Astrocyte of the spinal cord (primary cell): ENCODE results near the gene TNNI2.
A peak's percentile ranks its signal among the peaks of the same experiment; 100 is the strongest.
"Not testable (repeated sequence)": the region's sequence is repeated elsewhere in the genome, so short reads cannot be mapped to it uniquely, and the experiment has no call there.

ENCODE experiments used
- DNase-seq: peaks from one replicate; pipeline ENCODE4 v3.0.0; 2011; ENCODE audit warnings: low read depth, low spot score
- H3K4me3 ChIP-seq: 2 replicates; pipeline ENCODE4 v1.5.1; 2011; ENCODE audit warnings: low read depth, mild to moderate bottlenecking, low read length, moderate library complexity
- CTCF ChIP-seq: IDR thresholded peaks from 2 replicates; pipeline ENCODE4 v1.5.1; 2012; ENCODE audit warnings: low read depth, mild to moderate bottlenecking, low read length, inconsistent platforms
- in situ Hi-C: cut with HindIII; loops from 2 replicates; pipeline ENCODE4 v1.10.0; 2017; ENCODE audit warnings: low sequenced_read_pairs

TNNI2 gene

GRCh38 chr11:1870326-1870696 lies 31.5 kb downstream of the TNNI2 start:
- in situ Hi-C loops, result no loop called here
- DNase-seq, result no peak
- no peak for TF ChIP-seq CTCF
- H3K4me3 ChIP-seq, result no peak overlapping the region

- in situ Hi-C loops, result no loop called here
- DNase-seq, result no peak
- no peak overlapping the region for H3K4me3 ChIP-seq
- TF ChIP-seq CTCF, result no peak
These were observed 32.1 kb downstream of the TNNI2 start for GRCh38 chr11:1870721-1871466.

- H3K4me3 ChIP-seq, result no peak overlapping the region
- in situ Hi-C loops, result no loop called here
- DNase-seq, result no peak
- TF ChIP-seq CTCF, result no peak
These were observed 32.8 kb downstream of the TNNI2 start for GRCh38 chr11:1871531-1871930.

DNA sequence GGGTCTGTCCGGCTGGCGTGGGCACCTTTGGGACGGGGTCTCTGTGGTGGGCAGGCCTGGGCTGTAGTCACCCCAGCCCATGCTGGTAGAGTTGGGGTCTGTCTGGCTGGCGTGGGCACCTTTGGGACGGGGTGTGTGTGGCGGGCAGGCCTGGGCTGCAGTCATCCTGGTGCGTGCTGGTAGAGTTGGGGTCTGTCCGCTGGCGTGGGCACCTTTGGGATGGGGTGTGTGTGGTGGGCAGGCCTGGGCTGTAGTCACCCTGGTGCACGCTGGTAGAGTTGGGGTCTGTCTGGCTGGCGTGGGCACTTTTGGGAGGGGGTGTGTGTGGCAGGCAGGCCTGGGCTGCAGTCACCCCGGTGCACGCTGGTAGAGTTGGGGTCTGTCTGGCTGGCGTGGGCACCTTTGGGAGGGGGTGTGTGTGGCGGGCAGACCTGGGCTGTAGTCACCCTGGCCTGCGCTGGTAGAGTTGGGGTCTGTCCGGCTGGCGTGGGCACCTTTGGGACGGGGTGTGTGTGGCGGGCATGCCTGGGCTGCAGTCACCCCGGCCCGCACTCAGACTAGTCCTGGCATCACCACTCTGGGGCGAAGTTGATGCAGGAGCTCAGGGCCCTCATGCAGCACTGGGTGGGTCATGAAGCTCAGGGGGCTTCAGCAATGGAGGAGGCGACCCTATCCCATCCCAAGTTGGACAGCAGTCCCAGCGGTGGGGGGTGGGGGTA lies 33.6 kb downstream of the TNNI2 start:
- no peak for DNase-seq
- H3K4me3 ChIP-seq, result no peak overlapping the region
- no peak for TF ChIP-seq CTCF
- in situ Hi-C loops, result no loop called here

DNA sequence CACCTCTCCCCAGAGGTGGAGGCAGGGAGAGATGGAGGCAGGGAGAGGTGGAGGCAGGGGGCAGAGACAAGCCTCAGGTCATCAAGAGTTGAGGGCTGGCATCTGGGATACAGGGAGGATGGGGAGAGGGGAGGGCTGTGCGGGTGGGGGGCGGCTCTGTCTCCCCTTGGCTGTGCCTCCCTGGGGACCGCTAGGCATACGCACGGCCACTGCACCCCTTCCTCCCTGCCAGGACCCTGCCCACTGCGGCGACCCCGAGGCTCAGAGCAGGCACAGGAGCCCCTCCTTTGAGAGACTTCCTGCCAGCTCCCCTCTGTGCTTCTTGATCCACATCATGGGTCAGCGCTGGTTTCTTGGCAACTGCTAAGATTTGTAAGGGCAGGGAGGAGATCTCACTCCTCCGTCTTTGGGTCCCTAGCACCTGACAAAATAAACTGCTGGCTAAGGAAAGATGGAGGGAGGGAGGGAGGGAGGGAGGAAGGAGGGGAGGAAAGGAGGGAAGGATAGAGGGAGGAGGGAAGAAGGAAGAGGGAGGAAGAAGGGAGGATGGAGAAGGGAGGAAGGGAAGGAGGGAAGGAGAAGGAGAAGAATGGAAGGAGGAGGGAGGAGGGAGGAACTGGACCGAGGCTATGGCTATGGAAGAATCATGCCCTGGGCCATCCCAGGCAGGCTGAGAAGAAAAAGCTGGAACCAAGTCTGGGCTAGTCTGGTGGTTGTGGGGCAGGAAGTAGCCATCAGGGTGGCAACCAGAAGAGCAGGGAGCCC lies 34.4 kb downstream of the TNNI2 start:
- in situ Hi-C loops, result no loop called here
- peak; percentile 57 for DNase-seq
- no peak for TF ChIP-seq CTCF
- no peak overlapping the region for H3K4me3 ChIP-seq

GRCh38 chr11:1873813-1874150 lies 35.0 kb downstream of the TNNI2 start:
- in situ Hi-C loops, result not testable (repeated sequence)

DNA sequence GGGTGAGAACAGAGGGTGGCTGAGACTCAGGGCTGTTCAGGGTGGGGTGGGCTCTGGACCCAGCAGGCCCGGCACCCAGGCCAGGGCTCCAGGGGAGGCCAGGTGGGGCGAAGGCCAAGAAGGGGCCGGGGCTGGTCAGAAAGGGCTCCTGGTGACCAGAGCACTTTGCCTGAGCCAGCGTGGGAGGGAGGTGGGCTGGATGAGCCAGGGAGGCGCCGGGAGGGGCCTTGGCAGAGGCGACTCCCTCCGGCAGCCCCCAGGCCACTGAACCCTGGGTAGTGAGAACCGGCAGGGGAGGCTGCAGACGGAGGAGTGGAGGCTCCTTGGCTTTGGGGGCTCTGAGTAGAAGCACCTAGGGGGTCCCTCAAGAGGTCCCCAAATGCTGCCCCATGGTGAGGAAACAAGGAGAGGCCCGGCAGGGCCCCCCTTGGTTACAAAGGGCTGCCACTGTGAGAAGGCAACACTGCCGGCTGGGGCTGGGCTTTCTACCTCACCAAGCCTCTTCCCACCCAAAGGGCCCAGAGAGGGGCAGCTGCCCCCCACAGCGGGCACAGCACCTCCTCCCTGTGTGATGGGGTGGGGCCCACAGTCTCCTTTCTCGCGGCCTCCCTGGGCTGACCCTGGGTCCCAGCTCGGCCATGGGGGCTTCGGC lies 35.8 kb downstream of the TNNI2 start:
- H3K4me3 ChIP-seq, result not testable (repeated sequence)

More at GRCh38 chr11:1873813-1874150, 35.0 kb downstream of the TNNI2 start:
- H3K4me3 ChIP-seq, DNase-seq: not testable (repeated sequence)

More for the DNA sequence above, 35.8 kb downstream of the TNNI2 start:
- in situ Hi-C loops, DNase-seq: not testable (repeated sequence)
